ENCODE data around the gene AR.

- TF ChIP-seq, protein P1, sequence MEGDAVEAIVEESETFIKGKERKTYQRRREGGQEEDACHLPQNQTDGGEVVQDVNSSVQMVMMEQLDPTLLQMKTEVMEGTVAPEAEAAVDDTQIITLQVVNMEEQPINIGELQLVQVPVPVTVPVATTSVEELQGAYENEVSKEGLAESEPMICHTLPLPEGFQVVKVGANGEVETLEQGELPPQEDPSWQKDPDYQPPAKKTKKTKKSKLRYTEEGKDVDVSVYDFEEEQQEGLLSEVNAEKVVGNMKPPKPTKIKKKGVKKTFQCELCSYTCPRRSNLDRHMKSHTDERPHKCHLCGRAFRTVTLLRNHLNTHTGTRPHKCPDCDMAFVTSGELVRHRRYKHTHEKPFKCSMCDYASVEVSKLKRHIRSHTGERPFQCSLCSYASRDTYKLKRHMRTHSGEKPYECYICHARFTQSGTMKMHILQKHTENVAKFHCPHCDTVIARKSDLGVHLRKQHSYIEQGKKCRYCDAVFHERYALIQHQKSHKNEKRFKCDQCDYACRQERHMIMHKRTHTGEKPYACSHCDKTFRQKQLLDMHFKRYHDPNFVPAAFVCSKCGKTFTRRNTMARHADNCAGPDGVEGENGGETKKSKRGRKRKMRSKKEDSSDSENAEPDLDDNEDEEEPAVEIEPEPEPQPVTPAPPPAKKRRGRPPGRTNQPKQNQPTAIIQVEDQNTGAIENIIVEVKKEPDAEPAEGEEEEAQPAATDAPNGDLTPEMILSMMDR (IDR thresholded peaks at IDR 0.05 in 4 of 5, conservative IDR thresholded peaks at IDR 0.05 in 1 of 5): no peak
- no peak for TF ChIP-seq POLR2A (IDR thresholded peaks at IDR 0.05)
Observed at GRCh38 chrX:67607466-67607865, 63.6 kb downstream of the AR start.
